GM18526 (cell line): ENCODE data around the gene CTNNA3.

ENCODE experiments used
- POLR2A ChIP-seq: IDR thresholded peaks from 3 replicates; pipeline ENCODE4 v1.6.1; 2011; ENCODE audit not compliant: insufficient read length; ENCODE audit errors: extremely low read depth

CTNNA3 gene

DNA sequence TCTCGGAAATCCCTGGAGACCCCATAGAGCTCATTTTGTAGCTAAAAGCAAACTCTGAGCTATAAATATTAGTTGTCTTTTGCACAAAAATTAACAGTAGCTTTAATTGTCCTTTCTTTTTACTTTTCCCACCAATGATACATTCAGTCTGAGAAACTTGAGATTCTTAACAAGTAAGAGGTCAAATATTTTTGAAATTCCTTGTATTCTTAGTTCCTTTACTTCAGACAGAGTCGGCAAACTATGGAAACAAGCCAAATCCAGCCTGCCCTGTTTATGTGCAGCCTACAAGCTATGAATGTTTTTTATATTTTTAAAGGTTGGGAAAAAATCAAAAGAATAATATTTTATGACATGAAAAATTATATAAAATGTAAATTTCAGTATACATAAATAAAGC is 146.6 kb downstream of the CTNNA3 start:
- no peak for TF ChIP-seq POLR2A

DNA sequence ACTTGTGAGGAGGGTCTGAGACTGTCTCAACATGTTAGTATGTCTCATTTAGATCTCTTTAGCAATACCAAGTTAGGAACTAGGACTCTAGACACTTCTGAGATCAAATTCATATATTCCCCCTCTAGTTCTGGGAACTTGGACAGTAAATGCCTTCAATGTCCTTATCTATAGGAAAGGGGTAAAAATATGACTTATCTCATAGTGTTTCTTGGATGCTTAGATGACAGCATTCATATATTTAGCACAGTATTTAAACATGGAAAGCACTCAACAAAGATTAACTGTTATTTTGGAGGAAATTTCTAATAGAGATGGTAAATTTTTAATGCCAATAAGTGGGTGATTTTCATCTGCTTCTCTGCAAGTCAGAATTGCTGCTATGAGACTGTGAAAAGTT is 154.6 kb downstream of the CTNNA3 start:
- no peak for TF ChIP-seq POLR2A

GRCh38 chr10:67539312-67539711 is 156.7 kb downstream of the CTNNA3 start:
- no peak for TF ChIP-seq POLR2A

GRCh38 chr10:67537906-67538305 is 158.1 kb downstream of the CTNNA3 start:
- TF ChIP-seq POLR2A: no peak

DNA sequence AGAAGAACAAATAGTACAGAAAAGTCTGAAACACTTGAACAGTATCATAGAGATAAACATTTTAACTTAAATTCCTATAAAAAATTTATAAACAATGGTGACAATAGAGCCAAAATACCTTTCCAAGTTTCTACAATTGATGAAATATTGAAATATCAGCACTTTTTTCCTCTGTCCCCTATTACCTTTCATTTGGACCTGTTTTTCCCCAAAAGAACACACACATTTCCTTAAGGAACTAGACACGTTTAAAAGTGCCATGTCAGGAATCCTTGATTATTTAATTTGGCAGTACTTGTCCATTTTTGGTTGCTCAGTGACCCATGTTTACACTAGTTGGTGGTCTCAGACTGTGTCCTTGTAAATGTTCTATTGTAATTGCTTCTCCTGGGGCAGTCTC is 162.6 kb downstream of the CTNNA3 start:
- TF ChIP-seq POLR2A: no peak

DNA sequence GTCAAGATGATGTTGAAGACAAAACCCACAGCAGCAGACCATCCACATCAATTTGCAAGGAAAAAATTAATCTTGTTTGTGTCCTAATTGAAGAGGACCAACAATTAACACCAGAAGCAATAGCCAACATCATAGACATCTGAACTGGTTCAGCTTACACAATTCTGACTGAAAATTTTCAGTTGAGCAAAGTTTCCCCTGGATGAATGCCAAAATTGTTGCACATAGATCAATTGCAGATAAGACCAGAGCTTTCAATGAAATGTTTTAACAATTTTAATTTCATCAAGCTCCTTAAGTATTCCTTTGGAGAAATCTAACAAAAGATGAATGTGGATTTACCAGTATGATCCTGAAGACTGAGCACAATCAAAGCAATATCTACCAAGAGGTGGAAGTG is 168.6 kb downstream of the CTNNA3 start:
- TF ChIP-seq POLR2A: no peak

- TF ChIP-seq POLR2A: no peak
Measured at GRCh38 chr10:67521546-67521945, 174.4 kb downstream of the CTNNA3 start.

GRCh38 chr10:67520924-67521520 is 175.0 kb downstream of the CTNNA3 start:
- TF ChIP-seq POLR2A: no peak

- TF ChIP-seq POLR2A: no peak
Measured at GRCh38 chr10:67519434-67519833, 176.6 kb downstream of the CTNNA3 start.

DNA sequence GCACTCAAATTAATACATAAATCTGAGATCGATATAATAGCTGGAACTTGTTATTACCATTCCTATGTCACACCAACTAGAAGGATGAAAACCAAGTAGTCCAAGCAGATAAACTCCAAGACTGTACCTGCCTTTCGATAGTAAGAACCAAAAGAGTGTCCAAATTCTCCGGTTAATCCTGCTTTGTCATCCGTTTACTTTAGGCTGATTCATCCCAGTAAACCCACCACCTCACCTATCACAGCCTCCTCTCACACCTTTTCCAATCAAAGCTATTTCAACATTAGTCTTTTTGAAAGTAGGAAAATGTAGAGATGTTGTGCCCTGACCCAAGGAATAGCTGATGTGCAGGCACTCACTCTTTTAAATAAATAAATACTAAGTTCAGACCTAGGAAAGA is 177.2 kb downstream of the CTNNA3 start:
- no peak for TF ChIP-seq POLR2A

- TF ChIP-seq POLR2A: no peak
Measured at GRCh38 chr10:67518043-67518442, 178.0 kb downstream of the CTNNA3 start.

DNA sequence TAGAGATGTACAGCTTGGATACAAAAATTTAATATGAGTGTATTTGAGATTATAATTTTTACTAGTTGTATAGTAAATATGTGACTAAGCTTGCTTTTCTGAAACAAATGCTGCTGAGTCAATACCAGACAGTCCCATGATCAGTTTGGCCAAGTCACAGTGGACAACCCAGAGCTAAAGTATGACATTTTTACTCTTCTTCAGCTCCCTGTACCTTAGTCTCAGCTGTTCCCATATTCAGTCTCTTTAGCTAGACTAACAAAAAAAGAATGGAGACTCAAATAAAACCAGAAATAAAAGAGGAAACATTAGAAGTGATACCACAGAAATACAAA is 189.3 kb downstream of the CTNNA3 start:
- TF ChIP-seq POLR2A: no peak

- no peak for TF ChIP-seq POLR2A
Measured at GRCh38 chr10:67506083-67506756, 189.8 kb downstream of the CTNNA3 start.

DNA sequence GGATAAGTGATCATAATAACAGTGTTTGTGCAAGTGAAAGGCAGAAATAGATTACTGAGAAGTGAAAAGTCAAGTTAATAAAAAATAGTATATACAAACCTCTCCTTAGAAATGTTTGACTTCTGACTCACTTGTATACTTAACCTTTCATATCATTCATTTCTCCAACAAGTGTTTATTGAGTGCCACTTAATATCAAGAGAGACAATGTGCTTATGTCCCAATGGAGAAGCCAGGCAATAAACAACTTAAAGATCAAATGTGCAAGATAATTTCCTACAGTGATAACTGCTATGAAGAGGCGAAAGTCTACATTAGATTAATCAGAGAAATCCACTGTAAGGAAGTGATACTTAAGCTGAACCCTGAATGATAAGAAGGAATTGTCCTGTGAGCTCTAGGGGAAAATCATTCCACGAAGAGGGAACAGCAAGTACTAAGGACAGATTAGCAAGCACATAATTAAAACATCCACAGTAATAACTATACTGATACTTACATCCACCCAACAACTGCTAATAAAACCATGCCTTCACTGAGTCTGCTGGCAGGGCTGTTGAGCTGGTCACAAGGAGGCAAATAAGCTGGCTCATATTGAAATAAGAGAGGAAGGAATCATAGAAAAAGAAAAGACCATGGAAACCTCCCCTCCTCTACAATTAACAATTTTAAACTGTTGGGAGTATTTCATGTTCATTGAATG is 203.5 kb downstream of the CTNNA3 start:
- TF ChIP-seq POLR2A: no peak

GRCh38 chr10:67487906-67488619 is 207.9 kb downstream of the CTNNA3 start:
- no peak for TF ChIP-seq POLR2A

DNA sequence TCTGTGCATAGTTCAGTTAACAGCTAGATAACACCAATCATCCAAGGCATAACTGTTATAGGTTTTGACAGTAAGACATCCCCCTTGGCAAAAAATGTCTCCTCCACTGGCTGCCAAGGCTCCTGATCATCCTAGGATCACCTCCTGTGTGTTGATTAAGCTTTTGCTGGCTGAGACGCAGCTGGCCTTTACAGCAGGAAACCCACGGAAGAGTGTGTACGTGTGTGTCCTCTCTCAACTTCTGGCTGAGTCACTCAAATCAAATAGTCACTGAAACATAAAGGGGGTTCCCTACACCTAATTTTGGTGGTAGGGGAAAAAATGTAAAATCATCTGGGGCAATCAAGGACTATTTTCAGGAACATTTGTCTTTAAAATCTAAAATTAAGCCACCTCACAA is 208.8 kb downstream of the CTNNA3 start:
- TF ChIP-seq POLR2A: no peak
